ENCODE measurements around the gene WWTR1.

- TF ChIP-seq CTCF (conservative IDR thresholded peaks at IDR 0.05 in 1 of 2, IDR thresholded peaks at IDR 0.05 in 1 of 2; ENCODE audit: extremely low read depth in 1 of 2, insufficient read depth in 1 of 2, low read depth in 1 of 2, low read length in 2 of 2) (no peak), EZH2 (IDR thresholded peaks at IDR 0.05; ENCODE audit: borderline replicate concordance, low read length) (no peak)
These were observed 167.4 kb downstream of the WWTR1 start for GRCh38 chr3:149490260-149490971.

All from mammary epithelial cell (primary cell).